Pons (tissue), 1 donor: ENCODE results near the gene CA5A.
"Not testable (repeated sequence)": the region's sequence is repeated elsewhere in the genome, so short reads cannot be mapped to it uniquely, and the experiment has no call there.

Source experiments
- DNase-seq: peaks from one replicate; pipeline ENCODE4 v3.0.0-alpha.2; 2016; ENCODE audit warnings: low spot score

Gene CA5A

GRCh38 chr16:87865902-87866555 is 70.3 kb downstream of the CA5A start:
- DNase-seq = not testable (repeated sequence)

GRCh38 chr16:87864331-87864989 is 71.9 kb downstream of the CA5A start:
- DNase-seq = no peak

GRCh38 chr16:87863327-87863635 is 73.0 kb downstream of the CA5A start:
- DNase-seq = not testable (repeated sequence)

GRCh38 chr16:87862597-87863326 is 73.6 kb downstream of the CA5A start:
- not testable (repeated sequence) for DNase-seq

- DNase-seq = not testable (repeated sequence)
These were observed 74.8 kb downstream of the CA5A start for GRCh38 chr16:87861300-87862099.

- DNase-seq = no peak
These were observed 75.6 kb downstream of the CA5A start for GRCh38 chr16:87860553-87861299.

- peak; percentile 77 for DNase-seq
These were observed 78.0 kb downstream of the CA5A start for GRCh38 chr16:87858151-87858993.

GRCh38 chr16:87856791-87857228 is 79.5 kb downstream of the CA5A start:
- no peak for DNase-seq

GRCh38 chr16:87855852-87856715 is 80.2 kb downstream of the CA5A start:
- peak; percentile 45 for DNase-seq

- DNase-seq = no peak
These were observed 81.2 kb downstream of the CA5A start for GRCh38 chr16:87854907-87855683.

GRCh38 chr16:87854053-87854906 is 82.0 kb downstream of the CA5A start:
- no peak for DNase-seq

GRCh38 chr16:87853411-87854052 is 82.8 kb downstream of the CA5A start:
- DNase-seq = peak; percentile 87

GRCh38 chr16:87851601-87852000 is 84.7 kb downstream of the CA5A start:
- DNase-seq = no peak

- no peak for DNase-seq
These were observed 85.2 kb downstream of the CA5A start for GRCh38 chr16:87851141-87851587.

- no peak for DNase-seq
These were observed 86.0 kb downstream of the CA5A start for GRCh38 chr16:87850009-87851006.

- no peak for DNase-seq
These were observed 86.8 kb downstream of the CA5A start for GRCh38 chr16:87849419-87850008.
